Endodermal cell (in vitro differentiated cells): Measurements from ENCODE around the gene FAM78A. TPM values are rescaled to one million over a fixed set of nuclear protein-coding genes. Genes with fewer than 3 reads are reported as not detected.

Source experiments
- DNase-seq: peaks from one replicate; pipeline ENCODE4 v3.0.0-alpha.2; 2017
- H3K27ac ChIP-seq: 2 replicates; pipeline ENCODE4 v1.5.1; 2013; ENCODE audit warnings: mild to moderate bottlenecking, low read depth, low read length, moderate library complexity
- H3K27me3 ChIP-seq: 2 replicates; pipeline ENCODE4 v1.6.1; 2013; ENCODE audit warnings: mild to moderate bottlenecking, low read length, moderate library complexity; ENCODE audit not compliant: insufficient read depth, control insufficient read depth, poor library complexity, severe bottlenecking
- H3K36me3 ChIP-seq: 2 replicates; pipeline ENCODE4 v1.7.0; 2013; ENCODE audit warnings: mild to moderate bottlenecking, low read length, moderate library complexity; ENCODE audit not compliant: control insufficient read depth, insufficient read depth
- H3K4me1 ChIP-seq: one replicate; pipeline ENCODE4 v1.7.0; 2013; ENCODE audit warnings: low read length; ENCODE audit not compliant: control insufficient read depth, insufficient read depth
- H3K4me3 ChIP-seq: 2 replicates; pipeline ENCODE4 v1.5.1; 2013; ENCODE audit warnings: mild to moderate bottlenecking, low read length, moderate library complexity
- H3K9ac ChIP-seq: 2 replicates; pipeline ENCODE4 v1.6.1; 2013; ENCODE audit warnings: mild to moderate bottlenecking, low read length, moderate library complexity; ENCODE audit not compliant: poor library complexity, severe bottlenecking; ENCODE audit errors: extremely low read depth
- H3K9me3 ChIP-seq: 2 replicates; pipeline ENCODE4 v1.6.1; 2013; ENCODE audit warnings: mild to moderate bottlenecking, low read length, moderate library complexity; ENCODE audit not compliant: control insufficient read depth
- H3K27ac Mint-ChIP-seq: 2 replicates; pipeline ENCODE4 v1.8.0; 2020; ENCODE audit warnings: mixed read lengths
- H3K27me3 Mint-ChIP-seq: 2 replicates; pipeline ENCODE4 v1.8.0; 2021; ENCODE audit warnings: mild to moderate bottlenecking, mixed read lengths; ENCODE audit not compliant: insufficient read depth
- H3K36me3 Mint-ChIP-seq: 2 replicates; pipeline ENCODE4 v1.8.0; 2020; ENCODE audit warnings: low read depth, mixed read lengths
- H3K4me1 Mint-ChIP-seq: 2 replicates; pipeline ENCODE4 v1.8.0; 2020; ENCODE audit warnings: mixed read lengths
- H3K4me3 Mint-ChIP-seq: 2 replicates; pipeline ENCODE4 v1.8.0; 2020; ENCODE audit warnings: mild to moderate bottlenecking, moderate library complexity, mixed read lengths
- H3K9me3 Mint-ChIP-seq: 2 replicates; pipeline ENCODE4 v1.8.0; 2020; ENCODE audit warnings: mild to moderate bottlenecking, mixed read lengths
- CTCF ChIP-seq: fragments of 200-600 bp; sonication (generic); conservative IDR thresholded peaks from 2 replicates; pipeline ENCODE4 v1.5.0; 2021; ENCODE audit warnings: antibody characterized with exemption, mild to moderate bottlenecking
- WGBS, 2 experiments: methylation state at CpG; one replicate each; pipeline versions ENCODE4 v1.1.5 to v1.1.7; 2013; ENCODE audit warnings: missing lambda C conversion rate in 2 of 2, mixed read lengths in 1 of 2; ENCODE audit not compliant: insufficient coverage in 1 of 2, insufficient read length in 1 of 2; 5-methylcytosine and 5-hydroxymethylcytosine counted together
- long read RNA-seq, 4 experiments: library from polyadenylated mRNA in 2 of 4; library from RNA in 1 of 4; library from capped mRNA in 1 of 4; stranded (forward) in 3 of 4; unstranded in 1 of 4; transcript quantifications; one replicate each; pipeline ENCODE4 v2.0.0, GENCODE V29; 2020 to 2021; ENCODE audit warnings: inconsistent platforms in 1 of 4
- polyA plus RNA-seq, 2 experiments: library from polyadenylated mRNA; stranded (reverse); fragments of 50-300 nt; gene quantifications; one replicate each; pipeline ENCODE4 v1.2.3, GENCODE V29; 2013
- total RNA-seq, 2 donors: library from RNA; stranded (reverse); fragmentation: NEBNext Ultra II Directional in 1 of 2; extraction: Animal tissue kit (Norgen Biotek cat#: 25700) in 1 of 2; gene quantifications; 2 replicates in 1 of 2; 3 replicates in 1 of 2; pipeline ENCODE4 v1.2.1, GENCODE V29; 2021

FAM78A gene
- 1 to 10 TPM; 5.5 to 5.6 TPM for total RNA-seq
- polyA plus RNA-seq (2013, experiment 1 of 2): 3.0 TPM
- polyA plus RNA-seq (2013, experiment 2 of 2): 2.8 TPM
- long read RNA-seq, experiment 1, partial matches to known transcripts: 1 of 2 reads
- long read RNA-seq, experiment 1, other reads (novel, unspliced or antisense): 0 of 2 reads
- long read RNA-seq, experiment 2, partial matches to known transcripts: 0 of 4 reads
- long read RNA-seq, experiment 2, other reads (novel, unspliced or antisense): 3 of 4 reads
- long read RNA-seq, experiment 3: 0 reads
- long read RNA-seq, experiment 4: 0 reads

GRCh38 chr9:131276094-131276888 is at the start of gene FAM78A:
FAM78A (minus strand) TSS chr9:131276510; CDS start chr9:131276179, 331 bp downstream.
- H3K27ac ChIP-seq: no peak within 1 kb of the TSS

GRCh38 chr9:131324736-131325679 is 48.7 kb upstream of the FAM78A start:
- H3K4me1 Mint-ChIP-seq: peaks cover 13% of the 10 kb centered on the region
- H3K9me3 Mint-ChIP-seq: peaks cover 4% of the 10 kb centered on the region
- H3K27ac Mint-ChIP-seq: no peak overlapping the region
- no peak overlapping the region for H3K4me3 Mint-ChIP-seq
- Histone ChIP-seq H3K9ac (no peak overlapping the region), H3K4me1 (peaks cover 2% of the 10 kb centered on the region), H3K36me3 (no peaks in the 10 kb centered on the region), H3K9me3 (no peaks in the 10 kb centered on the region), H3K27ac (no peak overlapping the region), H3K27me3 (no peaks in the 10 kb centered on the region), H3K4me3 (no peak overlapping the region)
- WGBS, 2 experiments: 89 to 93% methylated on average over 12 to 21 of the region's 21 CpGs
- peak; percentile 35 for DNase-seq
- H3K27me3 Mint-ChIP-seq: peaks cover 1% of the 10 kb centered on the region
- TF ChIP-seq CTCF: no peak
- H3K36me3 Mint-ChIP-seq: no peaks in the 10 kb centered on the region

More at GRCh38 chr9:131276094-131276888, at the start of gene FAM78A:
- WGBS, 2 experiments: 16 to 19% methylated on average over 55 to 76 of the region's 76 CpGs
- H3K9me3 ChIP-seq: no peaks in the 10 kb centered on the region
- H3K4me3 ChIP-seq: peak within 1 kb of the TSS; percentile 64
- Mint-ChIP-seq H3K9me3 (no peaks in the 10 kb centered on the region), H3K4me1 (peaks cover 15% of the 10 kb centered on the region), H3K4me3 (peak within 1 kb of the TSS; percentile 55), H3K27me3 (peaks cover 33% of the 10 kb centered on the region), H3K27ac (no peak within 1 kb of the TSS), H3K36me3 (no peaks in the 10 kb centered on the region)
- no peak within 1 kb of the TSS for H3K9ac ChIP-seq
- peaks cover 24% of the 10 kb centered on the region for H3K27me3 ChIP-seq
- TF ChIP-seq CTCF: no peak
- H3K4me1 ChIP-seq: no peaks in the 10 kb centered on the region
- DNase-seq: peak; percentile 81
- H3K36me3 ChIP-seq: no peaks in the 10 kb centered on the region

- no peaks in the 10 kb centered on the region for H3K9me3 ChIP-seq
- no peaks in the 10 kb centered on the region for H3K4me1 Mint-ChIP-seq
- no peaks in the 10 kb centered on the region for H3K36me3 ChIP-seq
- WGBS, 2 experiments: 96% methylated on average over 8 of the region's 8 CpGs
- H3K27ac ChIP-seq: no peak overlapping the region
- H3K27me3 Mint-ChIP-seq: peaks cover 1% of the 10 kb centered on the region
- no peak overlapping the region for H3K9ac ChIP-seq
- no peaks in the 10 kb centered on the region for H3K36me3 Mint-ChIP-seq
- H3K4me3 ChIP-seq: no peak overlapping the region
- peaks cover 4% of the 10 kb centered on the region for H3K9me3 Mint-ChIP-seq
- no peaks in the 10 kb centered on the region for H3K4me1 ChIP-seq
- no peak overlapping the region for H3K4me3 Mint-ChIP-seq
- DNase-seq: no peak
- no peaks in the 10 kb centered on the region for H3K27me3 ChIP-seq
- TF ChIP-seq CTCF: no peak
- no peak overlapping the region for H3K27ac Mint-ChIP-seq
Measured at GRCh38 chr9:131323629-131324028, 47.3 kb upstream of the FAM78A start.
